Measurements from ENCODE around the gene TUBA3E. TPM values are rescaled to one million over a fixed set of nuclear protein-coding genes. Genes with fewer than 3 reads are reported as not detected.
"Not testable (repeated sequence)": the region's sequence is repeated elsewhere in the genome, so short reads cannot be mapped to it uniquely, and the experiment has no call there.

The TUBA3E gene
- polyA plus RNA-seq, 1 donor (not counting 4 experiments of a cell fraction or from before 2014, with no cell fraction given), result not detected

DNA sequence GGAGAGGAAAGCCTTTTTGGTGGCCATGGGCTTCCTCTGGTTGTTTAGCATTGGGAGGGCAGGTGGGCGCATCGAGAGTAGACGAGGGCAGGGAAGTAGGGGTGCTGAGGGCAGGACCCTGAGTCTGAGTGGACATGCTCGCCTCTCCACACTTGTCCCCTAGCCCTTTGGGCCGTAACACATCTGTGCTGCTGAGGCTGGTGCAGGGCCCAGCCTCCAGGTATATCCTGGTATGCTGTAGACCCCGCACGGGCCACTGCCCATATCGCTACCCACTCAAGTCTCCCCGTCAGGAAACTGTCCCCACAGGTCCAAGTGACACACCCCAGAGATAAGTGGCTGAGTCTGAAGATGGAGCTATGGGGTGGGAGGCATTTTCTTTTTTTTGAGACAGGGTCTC, 39.6 kb downstream of the TUBA3E start:
- dilution Hi-C loops (cut with MboI; ENCODE audit: extremely low pct_ligation_motif_present, low sequenced_read_pairs), result no loop called here
- H3K79me2 ChIP-seq (ENCODE audit: control insufficient read depth, insufficient read depth, low read length), result no peaks in the 10 kb centered on the region
- FAIRE-seq (no peak), DNase-seq (ENCODE audit: low read depth, low spot score) (no peak)
- no peak overlapping the region for H3K4me2 ChIP-seq (ENCODE audit: control insufficient read depth, extremely low read depth, insufficient read depth, low read depth, low read length)
- H4K20me1 ChIP-seq (ENCODE audit: control insufficient read depth, extremely low read depth, insufficient read depth, low read length), result no peaks in the 10 kb centered on the region
- no peaks in the 10 kb centered on the region for H3K4me1 ChIP-seq (ENCODE audit: control insufficient read depth, extremely low read depth, insufficient read depth, low read length)
- TF ChIP-seq, protein P1, sequence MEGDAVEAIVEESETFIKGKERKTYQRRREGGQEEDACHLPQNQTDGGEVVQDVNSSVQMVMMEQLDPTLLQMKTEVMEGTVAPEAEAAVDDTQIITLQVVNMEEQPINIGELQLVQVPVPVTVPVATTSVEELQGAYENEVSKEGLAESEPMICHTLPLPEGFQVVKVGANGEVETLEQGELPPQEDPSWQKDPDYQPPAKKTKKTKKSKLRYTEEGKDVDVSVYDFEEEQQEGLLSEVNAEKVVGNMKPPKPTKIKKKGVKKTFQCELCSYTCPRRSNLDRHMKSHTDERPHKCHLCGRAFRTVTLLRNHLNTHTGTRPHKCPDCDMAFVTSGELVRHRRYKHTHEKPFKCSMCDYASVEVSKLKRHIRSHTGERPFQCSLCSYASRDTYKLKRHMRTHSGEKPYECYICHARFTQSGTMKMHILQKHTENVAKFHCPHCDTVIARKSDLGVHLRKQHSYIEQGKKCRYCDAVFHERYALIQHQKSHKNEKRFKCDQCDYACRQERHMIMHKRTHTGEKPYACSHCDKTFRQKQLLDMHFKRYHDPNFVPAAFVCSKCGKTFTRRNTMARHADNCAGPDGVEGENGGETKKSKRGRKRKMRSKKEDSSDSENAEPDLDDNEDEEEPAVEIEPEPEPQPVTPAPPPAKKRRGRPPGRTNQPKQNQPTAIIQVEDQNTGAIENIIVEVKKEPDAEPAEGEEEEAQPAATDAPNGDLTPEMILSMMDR (optimal IDR thresholded peaks at IDR 0.05 in 1 of 3, IDR thresholded peaks at IDR 0.05 in 1 of 3, conservative IDR thresholded peaks at IDR 0.05 in 1 of 3; ENCODE audit: extremely low read depth in 1 of 3, insufficient read depth in 2 of 3, low read length in 3 of 3), result no peak
- TF ChIP-seq EZH2 (IDR thresholded peaks at IDR 0.05; ENCODE audit: low read length), result no peak
- no peak overlapping the region for H3K27ac ChIP-seq (ENCODE audit: control insufficient read depth, insufficient read depth, low read length)
- H3K27me3 ChIP-seq (ENCODE audit: control insufficient read depth, extremely low read depth, insufficient read depth, low read length), result no peaks in the 10 kb centered on the region
- H3K9me1 ChIP-seq (ENCODE audit: control insufficient read depth, extremely low read depth, insufficient read depth, low read length), result no peaks in the 10 kb centered on the region
- no peak overlapping the region for H3K4me3 ChIP-seq (ENCODE audit: control insufficient read depth in 2 of 3, extremely low read depth in 1 of 3, insufficient read depth in 2 of 3, low read depth in 1 of 3, low read length in 3 of 3)
- no peak overlapping the region for H3K9ac ChIP-seq (ENCODE audit: control insufficient read depth, extremely low read depth, insufficient read depth, low read length)
- peaks cover 0 to 5% of the 10 kb centered on the region in 2 experiments for H3K36me3 ChIP-seq (ENCODE audit: control insufficient read depth in 2 of 2, extremely low read depth in 1 of 2, insufficient read depth in 2 of 2, low read length in 2 of 2)
- H3K9me3 ChIP-seq (ENCODE audit: control insufficient read depth, low read depth, low read length), result no peaks in the 10 kb centered on the region
- H2AFZ ChIP-seq (ENCODE audit: control insufficient read depth, low read length), result no peak overlapping the region

DNA sequence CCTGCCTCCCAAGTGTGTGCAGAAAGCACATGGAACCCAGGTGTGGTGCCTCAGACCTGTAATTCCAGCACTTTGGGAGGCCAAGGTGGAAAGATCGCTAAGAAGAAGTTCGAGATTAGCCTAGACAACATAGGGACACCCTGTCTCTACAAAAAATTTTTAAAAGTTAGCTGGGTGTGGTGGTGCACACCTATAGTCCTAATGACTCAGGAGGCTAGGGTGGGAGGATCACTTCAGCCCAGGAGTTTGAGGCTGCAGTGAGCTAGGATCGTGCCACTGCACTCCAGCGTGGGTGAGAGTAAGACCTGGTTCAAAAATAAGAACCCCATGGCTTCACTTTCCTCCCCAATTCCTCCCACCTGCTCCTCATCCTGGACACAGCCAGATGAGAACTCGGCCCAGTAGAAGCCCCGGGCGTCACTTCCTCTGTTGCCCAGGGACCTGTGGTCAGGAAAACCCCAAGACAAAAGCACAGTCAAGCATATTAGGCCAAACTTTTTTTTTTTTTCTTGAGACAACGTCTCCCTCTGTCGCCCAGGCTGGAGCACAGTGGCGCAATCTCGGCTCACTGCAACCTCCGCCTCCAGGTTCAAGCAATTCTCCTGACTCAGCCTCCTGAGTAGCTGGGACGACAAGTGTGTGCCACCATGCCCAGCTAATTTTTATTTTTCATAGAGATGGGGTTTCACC, 40.3 kb downstream of the TUBA3E start:
- H3K9me1 ChIP-seq (ENCODE audit: control insufficient read depth, extremely low read depth, insufficient read depth, low read length); H3K27ac ChIP-seq (ENCODE audit: control insufficient read depth, insufficient read depth, low read length); H3K79me2 ChIP-seq (ENCODE audit: control insufficient read depth, insufficient read depth, low read length); DNase-seq (ENCODE audit: low read depth, low spot score); H3K36me3 ChIP-seq (ENCODE audit: control insufficient read depth in 2 of 2, extremely low read depth in 1 of 2, insufficient read depth in 2 of 2, low read length in 2 of 2); dilution Hi-C loops (cut with MboI; ENCODE audit: extremely low pct_ligation_motif_present, low sequenced_read_pairs); H3K4me2 ChIP-seq (ENCODE audit: control insufficient read depth, extremely low read depth, insufficient read depth, low read depth, low read length); H4K20me1 ChIP-seq (ENCODE audit: control insufficient read depth, extremely low read depth, insufficient read depth, low read length); H3K4me3 ChIP-seq (ENCODE audit: control insufficient read depth in 2 of 3, extremely low read depth in 1 of 3, insufficient read depth in 2 of 3, low read depth in 1 of 3, low read length in 3 of 3); H3K9me3 ChIP-seq (ENCODE audit: control insufficient read depth, low read depth, low read length); H2AFZ ChIP-seq (ENCODE audit: control insufficient read depth, low read length); H3K9ac ChIP-seq (ENCODE audit: control insufficient read depth, extremely low read depth, insufficient read depth, low read length); FAIRE-seq; H3K27me3 ChIP-seq (ENCODE audit: control insufficient read depth, extremely low read depth, insufficient read depth, low read length); H3K4me1 ChIP-seq (ENCODE audit: control insufficient read depth, extremely low read depth, insufficient read depth, low read length): not testable (repeated sequence)

DNA sequence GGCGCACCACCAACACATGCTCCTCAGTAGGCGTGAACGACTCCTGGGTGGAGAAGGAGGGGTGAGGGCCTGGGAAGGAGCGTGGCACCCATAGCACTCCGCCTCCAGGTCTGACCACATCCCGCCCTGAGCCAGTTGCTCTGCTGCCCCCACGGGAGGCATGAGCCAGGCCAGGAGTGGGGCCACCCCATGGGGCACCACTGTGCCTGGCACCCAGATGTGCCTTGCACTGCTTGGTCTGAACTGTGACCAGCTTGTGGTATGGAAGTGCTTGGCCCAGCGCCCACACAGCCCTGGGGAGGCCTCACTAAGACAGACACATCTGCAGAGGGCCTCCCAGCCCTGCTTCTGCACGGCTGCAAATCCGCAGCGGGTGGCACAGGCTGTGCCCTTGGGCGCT, 40.9 kb downstream of the TUBA3E start:
- H3K27me3 ChIP-seq (ENCODE audit: control insufficient read depth, extremely low read depth, insufficient read depth, low read length); H3K79me2 ChIP-seq (ENCODE audit: control insufficient read depth, insufficient read depth, low read length); FAIRE-seq; dilution Hi-C loops (cut with MboI; ENCODE audit: extremely low pct_ligation_motif_present, low sequenced_read_pairs); H3K4me3 ChIP-seq (ENCODE audit: control insufficient read depth in 2 of 3, extremely low read depth in 1 of 3, insufficient read depth in 2 of 3, low read depth in 1 of 3, low read length in 3 of 3); H3K9me1 ChIP-seq (ENCODE audit: control insufficient read depth, extremely low read depth, insufficient read depth, low read length); H2AFZ ChIP-seq (ENCODE audit: control insufficient read depth, low read length); H3K27ac ChIP-seq (ENCODE audit: control insufficient read depth, insufficient read depth, low read length); H3K4me1 ChIP-seq (ENCODE audit: control insufficient read depth, extremely low read depth, insufficient read depth, low read length); H3K9ac ChIP-seq (ENCODE audit: control insufficient read depth, extremely low read depth, insufficient read depth, low read length); DNase-seq (ENCODE audit: low read depth, low spot score); H3K4me2 ChIP-seq (ENCODE audit: control insufficient read depth, extremely low read depth, insufficient read depth, low read depth, low read length); H4K20me1 ChIP-seq (ENCODE audit: control insufficient read depth, extremely low read depth, insufficient read depth, low read length); H3K36me3 ChIP-seq (ENCODE audit: control insufficient read depth in 2 of 2, extremely low read depth in 1 of 2, insufficient read depth in 2 of 2, low read length in 2 of 2); H3K9me3 ChIP-seq (ENCODE audit: control insufficient read depth, low read depth, low read length): not testable (repeated sequence)

All from keratinocyte (primary cell).